Psoas muscle (tissue), 8 donors: Measurements from ENCODE around the gene VWF. TPM values are rescaled to one million over a fixed set of nuclear protein-coding genes. Genes with fewer than 3 reads are reported as not detected.
A peak's percentile ranks its signal among the peaks of the same experiment; 100 is the strongest.

ENCODE experiments used
- ATAC-seq, 4 donors: fragments of 200-7000 bp; cut with Tn5 transposase; one replicate each; pipeline ENCODE4 v1.9.1; 2020; ENCODE audit warnings: moderate library complexity in 3 of 4, mild to moderate bottlenecking in 2 of 4
- DNase-seq, 2 donors: peaks; one replicate each; pipeline ENCODE4 v3.0.0-alpha.2; 2020
- H3K27ac ChIP-seq: fragments of 200-600 bp; one replicate; pipeline ENCODE4 v1.8.0; 2022
- H3K27me3 ChIP-seq, 3 donors: fragments of 200-600 bp in 1 of 3; one replicate each; pipeline versions ENCODE4 v1.6.1 to v1.8.0; 2013 to 2022; ENCODE audit warnings: low read length in 2 of 3, mild to moderate bottlenecking in 2 of 3, moderate library complexity in 1 of 3; ENCODE audit not compliant: insufficient read depth in 3 of 3
- H3K36me3 ChIP-seq, 2 donors: fragments of 200-600 bp in 1 of 2; one replicate each; pipeline versions ENCODE4 v1.6.1 to v1.8.0; 2013 to 2022; ENCODE audit warnings: low read depth in 1 of 2, mild to moderate bottlenecking in 1 of 2, moderate library complexity in 1 of 2; ENCODE audit not compliant: insufficient read depth in 1 of 2
- H3K4me1 ChIP-seq: fragments of 200-600 bp; one replicate; pipeline ENCODE4 v1.8.0; 2022
- H3K4me3 ChIP-seq: fragments of 200-600 bp; one replicate; pipeline ENCODE4 v1.8.0; 2022; ENCODE audit warnings: mild to moderate bottlenecking
- H3K9me3 ChIP-seq: fragments of 200-600 bp; one replicate; pipeline ENCODE4 v1.8.0; 2022
- WGBS, 3 donors: extraction: QIAGEN DNeasy Blood & Tissue Kit; methylation state at CpG; one replicate each; pipeline versions ENCODE4 v1.1.6 to v1.1.7; 2013; 5-methylcytosine and 5-hydroxymethylcytosine counted together
- intact Hi-C, 2 donors: fragments of 100-400 bp; cut with DNase I; formaldehyde crosslinking; loops; one replicate each; pipeline versions ENCODE4 v1.11.0 to v1.14.2; 2022
- polyA plus RNA-seq, 3 donors: library from polyadenylated mRNA; stranded (reverse); fragments of 200-250 nt; gene quantifications; one replicate each; pipeline ENCODE4 v1.2.3, GENCODE V29; 2013
- total RNA-seq, 4 donors: library from RNA; stranded (reverse); fragmentation: NEBNext Ultra II Directional in 2 of 4; extraction: Animal tissue kit (Norgen Biotek cat#: 25700) in 2 of 4; gene quantifications; one replicate each; pipeline versions ENCODE4 v1.2.1 to v1.2.4, GENCODE V29; 2021 to 2023
- TF ChIP-seq, protein P1 (sequence below): fragments of 200-600 bp; IDR thresholded peaks from one replicate; pipeline ENCODE4 v1.8.0; 2022; ENCODE audit warnings: antibody characterized with exemption
- donor health status: healthy with polysubstance abuse.
- donor health status: DM: no; HTN: no; CAD: no; lungs with moderate emphysema.
- donor health status: Bipolar disorder and iron deficiency.
- donor health status: healthy.
- donor health status: DM: yes; HTN: yes; CAD: no.
- donor health status: DM: no; HTN: no; CAD: no.
- donor health status: DM: no; HTN: no; CAD: no.
- donor health status: DM: yes; HTN: yes; CAD: no.

Gene VWF
- total and polyA plus RNA-seq, 7 donors, result 49.6 to 206 (median 122) TPM

- Histone ChIP-seq H3K27ac (no peak overlapping the region), H3K27me3 (no peaks in the 10 kb centered on the region), H3K4me3 (no peak overlapping the region), H3K4me1 (no peaks in the 10 kb centered on the region), H3K9me3 (no peaks in the 10 kb centered on the region), H3K36me3 (peaks cover 0 to 15% of the 10 kb centered on the region in 2 donors)
- TF ChIP-seq, protein P1, sequence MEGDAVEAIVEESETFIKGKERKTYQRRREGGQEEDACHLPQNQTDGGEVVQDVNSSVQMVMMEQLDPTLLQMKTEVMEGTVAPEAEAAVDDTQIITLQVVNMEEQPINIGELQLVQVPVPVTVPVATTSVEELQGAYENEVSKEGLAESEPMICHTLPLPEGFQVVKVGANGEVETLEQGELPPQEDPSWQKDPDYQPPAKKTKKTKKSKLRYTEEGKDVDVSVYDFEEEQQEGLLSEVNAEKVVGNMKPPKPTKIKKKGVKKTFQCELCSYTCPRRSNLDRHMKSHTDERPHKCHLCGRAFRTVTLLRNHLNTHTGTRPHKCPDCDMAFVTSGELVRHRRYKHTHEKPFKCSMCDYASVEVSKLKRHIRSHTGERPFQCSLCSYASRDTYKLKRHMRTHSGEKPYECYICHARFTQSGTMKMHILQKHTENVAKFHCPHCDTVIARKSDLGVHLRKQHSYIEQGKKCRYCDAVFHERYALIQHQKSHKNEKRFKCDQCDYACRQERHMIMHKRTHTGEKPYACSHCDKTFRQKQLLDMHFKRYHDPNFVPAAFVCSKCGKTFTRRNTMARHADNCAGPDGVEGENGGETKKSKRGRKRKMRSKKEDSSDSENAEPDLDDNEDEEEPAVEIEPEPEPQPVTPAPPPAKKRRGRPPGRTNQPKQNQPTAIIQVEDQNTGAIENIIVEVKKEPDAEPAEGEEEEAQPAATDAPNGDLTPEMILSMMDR, result no peak
- DNase-seq, result no peak
- no peak for ATAC-seq
- WGBS, 3 donors, result 47 to 55% (median 51%) methylated on average over 3 of the region's 3 CpGs
- intact Hi-C loops, result no loop called here
Observed at GRCh38 chr12:5996459-5996858, 128.0 kb downstream of the VWF start.

DNA sequence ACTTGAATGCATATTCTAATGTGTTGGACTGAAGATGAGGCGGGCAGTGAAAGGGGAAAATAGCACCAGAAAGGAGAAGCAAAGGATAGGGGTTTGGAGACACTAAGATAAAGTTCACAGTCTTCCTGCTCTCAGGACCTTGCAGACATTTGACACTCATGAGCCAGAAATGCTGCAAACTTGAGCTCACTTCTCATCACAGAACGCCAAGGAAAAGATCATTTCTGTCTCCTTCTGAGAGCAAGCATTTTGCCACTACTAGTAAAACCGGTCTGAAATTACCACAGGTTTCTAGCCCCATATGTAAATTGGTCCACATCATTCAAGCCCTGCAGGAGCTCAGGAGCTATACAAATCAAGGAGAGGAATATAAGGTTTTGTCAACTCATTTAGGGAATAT is 134.8 kb downstream of the VWF start:
- WGBS, 3 donors, result 81 to 87% (median 83%) methylated on average over 3 of the region's 3 CpGs
- no peaks in the 10 kb centered on the region for H3K4me1 ChIP-seq
- no peak overlapping the region for H3K27ac ChIP-seq
- no peak for ATAC-seq
- H3K27me3 ChIP-seq, result no peaks in the 10 kb centered on the region
- H3K9me3 ChIP-seq, result no peaks in the 10 kb centered on the region
- no peak overlapping the region for H3K4me3 ChIP-seq
- H3K36me3 ChIP-seq, result peaks cover 0 to 16% of the 10 kb centered on the region in 2 donors
- no peak for DNase-seq
- TF ChIP-seq, protein P1, result no peak
- intact Hi-C loops, result loop anchor here (5.0 to 10.0 kb wide), 2 partner anchors 195 to 293 kb away; no protein-coding TSS in a partner anchor

- no peaks in the 10 kb centered on the region for H3K9me3 ChIP-seq
- peaks cover 0 to 24% of the 10 kb centered on the region in 2 donors for H3K36me3 ChIP-seq
- TF ChIP-seq, protein P1, result peak; percentile 94
- no peaks in the 10 kb centered on the region for H3K27me3 ChIP-seq
- peak; percentile 76 to 84 for DNase-seq
- no peaks in the 10 kb centered on the region for H3K4me1 ChIP-seq
- no peak overlapping the region for H3K27ac ChIP-seq
- intact Hi-C loops, result loop anchor here (1.0 to 10.0 kb wide), 4 partner anchors 51 to 294 kb away; no protein-coding TSS in a partner anchor
- no peak overlapping the region for H3K4me3 ChIP-seq
- ATAC-seq, result peak; percentile 85 to 96 (median 93)
- WGBS, 3 donors, result 4 to 7% (median 6%) methylated on average over 10 of the region's 10 CpGs
Observed at GRCh38 chr12:5988659-5989116, 135.8 kb downstream of the VWF start.

DNA sequence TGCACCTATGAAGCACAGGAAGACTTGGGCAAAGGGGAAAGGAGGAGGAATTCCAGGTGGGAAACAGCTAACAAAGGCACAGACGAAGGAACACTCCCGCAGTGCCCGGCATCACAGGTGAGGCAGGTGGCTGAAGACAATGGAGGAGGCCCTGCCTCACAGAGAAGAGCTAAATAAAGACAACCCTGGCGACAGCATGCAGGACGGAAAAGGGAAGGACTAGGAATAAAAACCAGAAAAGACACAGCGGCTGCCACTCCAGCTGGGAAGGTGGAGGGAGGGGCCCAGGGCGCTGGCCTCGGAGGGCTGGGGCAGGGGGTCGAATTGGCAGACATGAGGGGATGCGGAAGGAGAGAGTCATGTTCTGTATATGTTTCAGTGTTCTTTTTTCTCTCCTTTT is 136.4 kb downstream of the VWF start:
- TF ChIP-seq, protein P1, result no peak
- ATAC-seq, result no peak
- Histone ChIP-seq H3K4me3 (no peak overlapping the region), H3K27ac (no peak overlapping the region), H3K36me3 (peaks cover 0 to 19% of the 10 kb centered on the region in 2 donors), H3K9me3 (no peaks in the 10 kb centered on the region), H3K27me3 (no peaks in the 10 kb centered on the region), H3K4me1 (no peaks in the 10 kb centered on the region)
- DNase-seq, result no peak
- intact Hi-C loops, result loop anchor here (1.0 to 10.0 kb wide), 4 partner anchors 51 to 294 kb away; no protein-coding TSS in a partner anchor
- WGBS, 3 donors, result 58 to 59% (median 59%) methylated on average over 10 of the region's 10 CpGs

- intact Hi-C loops, result loop anchor here (5.0 to 10.0 kb wide), 2 partner anchors 197 to 295 kb away; no protein-coding TSS in a partner anchor
- ATAC-seq, result no peak
- 85 to 90% (median 90%) methylated on average over 5 of the region's 5 CpGs for WGBS, 3 donors
Observed at GRCh38 chr12:5987573-5987972, 136.9 kb downstream of the VWF start.

More at GRCh38 chr12:5987573-5987972, 136.9 kb downstream of the VWF start:
- DNase-seq, result no peak
- Histone ChIP-seq H3K27ac (no peak overlapping the region), H3K4me1 (no peaks in the 10 kb centered on the region), H3K4me3 (no peak overlapping the region), H3K9me3 (no peaks in the 10 kb centered on the region), H3K27me3 (no peaks in the 10 kb centered on the region), H3K36me3 (peaks cover 0 to 22% of the 10 kb centered on the region in 2 donors)
- TF ChIP-seq, protein P1, result no peak
